HEK293T (cell line): Measurements from ENCODE around the gene PBX1.

Experiments used
- CTCF ChIA-PET: fragments of 350-600 bp; formaldehyde crosslinking; extraction: SDS; loops from one replicate; lab custom pipeline; 2021; ENCODE audit warnings: antibody characterized with exemption, inconsistent platforms; lab: Yijun Ruan, JAX
- POLR2A ChIA-PET: fragments of 350-600 bp; formaldehyde crosslinking; extraction: SDS; loops from one replicate; lab custom pipeline; 2020; ENCODE audit warnings: antibody characterized with exemption, inconsistent platforms; lab: Yijun Ruan, JAX
- DNase-seq: peaks from one replicate; pipeline ENCODE4 v3.0.0; 2012; ENCODE audit warnings: mixed read lengths; ENCODE audit errors: extremely low spot score
- ARNT ChIP-seq: fragments of 450-650 bp; IDR thresholded peaks from 2 replicates; pipeline ENCODE4 v1.6.1; 2017; ENCODE audit warnings: mild to moderate bottlenecking
- BHLHE40 ChIP-seq: fragments of 450-650 bp; IDR thresholded peaks from 2 replicates; pipeline ENCODE4 v1.6.1; 2016; ENCODE audit warnings: mild to moderate bottlenecking, moderate library complexity, borderline replicate concordance
- CTBP1 ChIP-seq: fragments of 450-650 bp; IDR thresholded peaks from 2 replicates; pipeline ENCODE4 v1.6.1; 2016; ENCODE audit warnings: borderline replicate concordance
- ELF4 ChIP-seq: fragments of 450-650 bp; IDR thresholded peaks from 2 replicates; pipeline ENCODE4 v1.6.1; 2017; ENCODE audit warnings: antibody characterized with exemption
- FOXA1 ChIP-seq: fragments of 450-650 bp; IDR thresholded peaks from 2 replicates; pipeline ENCODE4 v1.6.1; 2016; ENCODE audit warnings: mild to moderate bottlenecking
- FOXK2 ChIP-seq: fragments of 450-650 bp; IDR thresholded peaks from 2 replicates; pipeline ENCODE4 v1.6.1; 2016; ENCODE audit warnings: mild to moderate bottlenecking
- FOXM1 ChIP-seq: fragments of 450-650 bp; IDR thresholded peaks from 2 replicates; pipeline ENCODE4 v1.6.1; 2017; ENCODE audit warnings: mild to moderate bottlenecking, borderline replicate concordance
- HDGF ChIP-seq: fragments of 450-650 bp; IDR thresholded peaks from 2 replicates; pipeline ENCODE4 v1.6.1; 2017; ENCODE audit warnings: antibody characterized with exemption, borderline replicate concordance
- L3MBTL2 ChIP-seq: fragments of 450-650 bp; conservative IDR thresholded peaks from 2 replicates; pipeline ENCODE4 v1.6.1; 2016; ENCODE audit warnings: mild to moderate bottlenecking
- LEF1 ChIP-seq: fragments of 450-650 bp; IDR thresholded peaks from 2 replicates; pipeline ENCODE4 v1.6.1; 2017; ENCODE audit warnings: mild to moderate bottlenecking, borderline replicate concordance
- NFRKB ChIP-seq: fragments of 450-650 bp; IDR thresholded peaks from 2 replicates; pipeline ENCODE4 v1.6.1; 2016; ENCODE audit warnings: mild to moderate bottlenecking, moderate library complexity
- SP1 ChIP-seq: fragments of 450-650 bp; IDR thresholded peaks from 2 replicates; pipeline ENCODE4 v1.6.1; 2017
- SUZ12 ChIP-seq: fragments of 450-650 bp; IDR thresholded peaks from 2 replicates; pipeline ENCODE4 v1.6.1; 2016; ENCODE audit warnings: mild to moderate bottlenecking
- TARDBP ChIP-seq: fragments of 450-650 bp; IDR thresholded peaks from 2 replicates; pipeline ENCODE4 v1.6.1; 2016
- ZNF384 ChIP-seq: fragments of 450-650 bp; IDR thresholded peaks from 2 replicates; pipeline ENCODE4 v1.6.1; 2016
- TF ChIP-seq, protein P1 (sequence below): fragments of 450-650 bp; IDR thresholded peaks from 2 replicates; pipeline ENCODE4 v1.6.1; 2016

The PBX1 gene

DNA sequence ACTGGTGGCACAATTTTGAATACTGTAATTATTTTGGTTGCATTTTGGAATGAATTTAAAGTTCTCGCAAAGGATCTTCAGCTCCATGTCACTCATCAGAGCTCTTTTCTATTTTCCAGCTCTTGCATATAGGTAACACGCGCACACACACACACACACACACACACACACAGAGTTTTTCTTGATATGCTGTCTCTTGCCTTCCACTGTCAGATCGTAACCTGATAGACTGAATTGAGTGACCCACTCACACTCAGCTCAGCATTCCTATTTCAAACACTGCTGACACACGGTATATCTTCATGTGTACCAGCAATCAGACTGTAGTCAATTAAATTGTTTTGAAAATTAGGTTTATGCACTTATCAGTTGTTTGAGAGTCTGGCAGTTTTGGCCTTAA lies 214.1 kb downstream of the PBX1 start:
- no peak for DNase-seq
- TF ChIP-seq, protein P1, sequence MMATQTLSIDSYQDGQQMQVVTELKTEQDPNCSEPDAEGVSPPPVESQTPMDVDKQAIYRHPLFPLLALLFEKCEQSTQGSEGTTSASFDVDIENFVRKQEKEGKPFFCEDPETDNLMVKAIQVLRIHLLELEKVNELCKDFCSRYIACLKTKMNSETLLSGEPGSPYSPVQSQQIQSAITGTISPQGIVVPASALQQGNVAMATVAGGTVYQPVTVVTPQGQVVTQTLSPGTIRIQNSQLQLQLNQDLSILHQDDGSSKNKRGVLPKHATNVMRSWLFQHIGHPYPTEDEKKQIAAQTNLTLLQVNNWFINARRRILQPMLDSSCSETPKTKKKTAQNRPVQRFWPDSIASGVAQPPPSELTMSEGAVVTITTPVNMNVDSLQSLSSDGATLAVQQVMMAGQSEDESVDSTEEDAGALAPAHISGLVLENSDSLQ = no peak
- TF ChIP-seq SP1 = no peak
- no peak for TF ChIP-seq ELF4
- TF ChIP-seq TARDBP = no peak
- no peak for TF ChIP-seq FOXK2
- TF ChIP-seq CTBP1 = no peak
- TF ChIP-seq NFRKB = no peak
- no peak for TF ChIP-seq SUZ12
- TF ChIP-seq ZNF384 = no peak
- no peak for TF ChIP-seq FOXM1
- TF ChIP-seq L3MBTL2 = no peak
- no peak for TF ChIP-seq HDGF
- ChIA-PET CTCF (no interaction called here), POLR2A (interaction anchor here (0.7 to 1.0 kb wide), 2 partner anchors 13 to 171 kb away, joined by 3 read pairs; no protein-coding TSS in a partner anchor)

DNA sequence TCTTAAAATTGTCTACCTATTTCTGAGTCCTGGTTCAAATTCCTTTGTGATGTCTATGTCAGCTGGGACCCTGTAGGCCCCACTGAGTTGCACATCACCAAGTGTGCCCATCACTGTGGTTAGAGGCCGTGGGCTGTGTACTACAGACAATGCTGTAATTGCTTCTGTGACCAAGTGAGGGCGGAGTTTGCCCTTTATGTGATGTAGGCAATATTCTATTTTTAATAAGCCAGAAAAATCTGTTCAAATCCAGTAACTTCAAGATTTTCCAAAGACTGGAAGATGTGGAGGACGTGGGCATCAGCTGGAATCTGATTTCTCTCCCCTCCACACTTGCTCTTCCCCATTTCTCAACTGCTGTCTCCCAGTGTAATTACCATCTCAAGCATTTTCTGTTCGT lies 215.4 kb downstream of the PBX1 start:
- no peak for TF ChIP-seq TARDBP
- TF ChIP-seq, protein P1 = no peak
- TF ChIP-seq L3MBTL2 = no peak
- no peak for TF ChIP-seq HDGF
- no peak for TF ChIP-seq CTBP1
- no peak for TF ChIP-seq FOXK2
- TF ChIP-seq ELF4 = no peak
- no peak for TF ChIP-seq ZNF384
- no peak for TF ChIP-seq BHLHE40
- no peak for TF ChIP-seq SUZ12
- TF ChIP-seq LEF1 = no peak
- no peak for TF ChIP-seq FOXM1
- no peak for TF ChIP-seq FOXA1
- CTCF ChIA-PET = interaction anchor here (0.8 to 0.9 kb wide), 6 partner anchors 9 to 301 kb away, joined by 3 to 4 read pairs (median 3); no protein-coding TSS in a partner anchor
- POLR2A ChIA-PET = interaction anchor here (0.8 to 1.2 kb wide), 4 partner anchors 11 to 134 kb away, joined by 3 read pairs; no protein-coding TSS in a partner anchor
- DNase-seq = no peak

DNA sequence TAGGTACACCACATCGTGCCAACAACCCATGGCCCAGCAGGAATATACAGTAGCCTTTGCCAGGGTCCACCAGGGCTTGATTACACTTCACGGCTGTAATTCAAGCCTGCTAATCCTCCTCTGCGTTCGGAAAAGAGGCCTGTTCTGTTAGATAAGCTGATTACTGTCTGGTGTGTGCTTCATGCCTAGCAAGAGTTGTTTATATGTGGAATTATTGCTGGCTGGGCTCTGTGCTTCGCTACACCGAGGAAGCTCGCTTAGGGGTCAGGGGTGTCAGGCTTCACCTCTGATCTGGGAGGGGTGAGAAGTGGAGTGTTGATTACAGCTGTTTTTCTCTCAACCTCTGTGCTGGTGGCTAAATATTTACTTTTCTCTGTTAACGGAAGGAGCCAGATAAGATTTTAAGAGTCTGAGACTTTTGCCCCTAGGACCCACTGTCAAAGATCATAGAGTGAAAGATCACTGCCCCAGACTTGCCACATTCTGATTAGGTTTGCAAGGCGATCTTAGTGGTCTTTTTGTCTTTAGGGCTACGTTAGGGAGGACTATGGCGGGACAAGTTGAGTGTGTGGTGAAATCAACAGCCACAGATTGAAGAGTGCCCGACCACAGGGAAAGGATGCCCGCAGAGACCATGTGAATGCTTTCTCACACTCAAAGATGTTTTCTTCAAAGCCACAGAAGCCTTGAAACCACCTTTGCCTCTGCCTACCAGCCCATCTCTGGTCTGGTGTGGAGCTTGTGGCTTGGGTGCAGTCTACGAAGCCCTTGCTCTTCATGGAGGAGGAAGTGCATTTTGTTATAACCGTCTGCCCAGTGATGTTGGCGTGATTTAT lies 216.1 kb downstream of the PBX1 start:
- TF ChIP-seq ARNT = no peak
- no peak for TF ChIP-seq TARDBP
- no peak for TF ChIP-seq FOXA1
- no peak for TF ChIP-seq SUZ12
- TF ChIP-seq, protein P1 = no peak
- TF ChIP-seq SP1 = no peak
- no peak for TF ChIP-seq ZNF384
- TF ChIP-seq L3MBTL2 = no peak
- no peak for TF ChIP-seq CTBP1
- no peak for TF ChIP-seq BHLHE40
- no peak for TF ChIP-seq FOXK2
- TF ChIP-seq NFRKB = no peak
- no peak for TF ChIP-seq FOXM1
- no peak for TF ChIP-seq HDGF
- TF ChIP-seq LEF1 = no peak
- no peak for TF ChIP-seq ELF4
- DNase-seq = no peak
- ChIA-PET CTCF (interaction anchor here (0.9 kb wide), 4 partner anchors 9 to 60 kb away, joined by 3 to 4 read pairs (median 3); no protein-coding TSS in a partner anchor), POLR2A (interaction anchor here (0.8 to 1.2 kb wide), 4 partner anchors 12 to 134 kb away, joined by 3 read pairs; no protein-coding TSS in a partner anchor)

DNA sequence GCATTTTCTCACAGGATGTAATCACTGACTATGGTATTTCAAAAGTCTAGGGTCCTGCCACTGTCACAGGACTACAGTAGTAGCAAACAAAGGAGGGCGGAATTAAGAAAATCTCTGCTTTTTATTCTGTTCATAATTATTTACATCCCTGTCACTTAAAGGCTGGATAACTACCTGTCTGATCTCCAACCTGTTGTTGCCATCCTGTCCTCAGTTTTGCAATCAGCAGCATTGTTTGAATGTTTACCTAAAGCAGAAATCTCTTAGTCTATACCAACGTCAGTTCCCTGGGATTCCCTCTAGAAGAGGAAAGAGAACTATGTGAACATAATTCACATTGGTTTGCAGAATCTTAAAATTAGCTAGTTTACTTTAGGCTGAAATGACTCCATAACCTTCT lies 218.5 kb downstream of the PBX1 start:
- ChIA-PET CTCF (no interaction called here), POLR2A (no interaction called here)

DNA sequence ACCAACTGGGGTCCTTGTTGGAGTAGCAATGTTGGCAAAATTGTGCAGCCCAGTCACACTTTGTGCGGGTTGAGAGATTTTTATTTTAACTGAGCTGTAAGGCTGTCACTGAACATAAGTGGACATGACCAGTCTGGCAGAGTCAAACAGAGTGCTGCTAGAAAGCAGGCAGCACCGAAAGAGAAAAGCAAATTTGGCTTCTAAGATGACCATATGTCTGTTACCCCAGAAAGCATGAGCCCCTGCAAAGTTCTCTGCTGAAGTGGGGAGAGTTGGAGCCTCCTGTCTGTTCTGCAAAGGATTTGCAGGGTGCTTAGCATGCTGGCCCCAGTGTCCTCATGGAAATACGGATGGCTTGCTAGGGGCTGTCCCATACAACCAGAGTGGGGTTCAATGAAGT lies 220.4 kb downstream of the PBX1 start:
- POLR2A ChIA-PET = no interaction called here
- CTCF ChIA-PET = no interaction called here
- TF ChIP-seq NFRKB (no peak), ZNF384 (no peak), SUZ12 (no peak), ELF4 (no peak), FOXK2 (no peak), HDGF (no peak)
- DNase-seq = no peak

More for the DNA sequence above, 218.5 kb downstream of the PBX1 start:
- TF ChIP-seq NFRKB (no peak), FOXM1 (no peak), SUZ12 (no peak)
- DNase-seq = no peak

DNA sequence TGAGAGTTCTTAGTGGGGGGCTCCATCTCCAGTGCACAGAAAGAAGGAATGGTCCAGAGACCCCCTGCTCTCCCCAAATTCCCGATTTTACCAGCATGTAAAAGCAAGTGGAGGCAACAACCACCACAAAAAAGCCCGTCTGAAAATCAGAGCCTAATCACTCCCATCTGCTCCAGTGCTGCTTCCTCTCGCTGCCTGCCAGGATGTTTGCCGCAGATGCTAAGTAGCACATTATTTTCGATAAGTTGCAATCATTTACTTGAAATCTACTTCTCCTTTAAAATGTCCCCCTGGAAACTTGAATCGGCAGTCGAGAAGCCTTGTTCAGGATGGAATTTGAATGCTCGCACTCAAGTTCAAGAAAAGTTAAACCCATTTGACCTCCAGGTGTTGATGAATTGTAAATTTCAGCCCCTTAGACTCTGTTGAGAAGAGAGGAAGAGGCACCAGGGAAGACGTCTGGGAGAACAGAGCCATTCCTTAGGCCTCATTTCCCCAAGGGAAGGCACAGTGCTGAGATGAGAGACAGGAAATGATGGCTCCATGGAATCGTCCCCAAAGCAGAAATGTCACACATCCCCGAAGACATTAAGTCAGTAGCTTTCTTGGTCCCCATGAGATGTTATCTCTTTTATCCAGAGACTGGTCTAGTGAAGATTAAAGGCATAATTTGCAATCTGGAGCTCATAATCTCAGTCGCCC lies 221.3 kb downstream of the PBX1 start:
- TF ChIP-seq SUZ12 (no peak), FOXM1 (no peak), FOXK2 (no peak), ELF4 (no peak), ARNT (no peak), NFRKB (no peak), SP1 (no peak), BHLHE40 (no peak), FOXA1 (no peak)
- DNase-seq = no peak
- CTCF ChIA-PET = no interaction called here
- POLR2A ChIA-PET = no interaction called here
